SU-DHL-6 (cell line): ENCODE measurements around the gene LPCAT1.

Source experiments
- CTCF ChIP-seq: fragments of 200-600 bp; sonication (generic); IDR thresholded peaks from one replicate; pipeline ENCODE4 v1.5.1; 2017; ENCODE audit warnings: antibody characterized with exemption, mild to moderate bottlenecking, low read length, moderate library complexity; ENCODE audit not compliant: insufficient read depth, poor library complexity, severe bottlenecking
- EZH2phosphoT487 ChIP-seq: fragments of 200-600 bp; sonication (generic), shearing (Covaris generic); conservative IDR thresholded peaks from 2 replicates; pipeline ENCODE4 v1.6.1; 2018; ENCODE audit warnings: mild to moderate bottlenecking, antibody characterized with exemption, low read length, moderate library complexity, mixed read lengths

GRCh38 chr5:1524799-1525623, 1.3 kb upstream of the LPCAT1 start:
- TF ChIP-seq EZH2phosphoT487 (no peak), CTCF (no peak)
